ENCODE data around the gene SPATS2L.

SPATS2L gene

DNA sequence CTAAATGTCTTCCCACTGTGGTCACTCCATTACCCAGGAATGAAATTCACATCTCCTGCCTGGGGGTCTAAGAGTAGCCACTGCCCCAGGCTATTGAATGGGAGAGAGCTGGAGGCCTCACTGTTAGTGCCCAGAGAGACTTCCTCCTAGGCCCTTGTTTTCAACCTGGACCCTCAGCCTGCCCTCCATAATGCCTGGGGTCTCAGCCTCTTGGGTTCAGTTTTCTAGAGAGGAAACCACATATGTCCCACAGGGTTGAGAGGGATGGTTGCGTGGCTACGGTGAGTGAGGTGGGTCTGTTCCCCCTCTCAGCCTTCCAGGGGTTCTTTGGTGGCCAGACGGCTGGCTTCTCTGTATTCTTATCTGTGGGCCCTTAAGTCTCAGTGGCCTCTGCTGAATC is 43.4 kb downstream of the SPATS2L start:
- DNase-seq = no peak
- Histone ChIP-seq H3K9me3 (replicated peaks; ENCODE audit: insufficient read depth, low read length) (no peaks in the 10 kb centered on the region), H3K4me2 (ENCODE audit: low read depth, low read length) (no peak overlapping the region), H3K9ac (ENCODE audit: low read length) (no peak overlapping the region), H3K4me3 (ENCODE audit: low read length) (no peak overlapping the region), H3K79me2 (ENCODE audit: low read length) (peaks cover 81% of the 10 kb centered on the region), H2AFZ (ENCODE audit: low read length) (no peak overlapping the region), H3K9me2 (replicated peaks; ENCODE audit: insufficient read depth, low read length) (no peaks in the 10 kb centered on the region), H3K4me1 (ENCODE audit: low read length) (0 out of 2 replicates have a peak, but pooled peaks cover 3% of the 10 kb centered on the region), H3K27me3 (replicated peaks; ENCODE audit: insufficient read depth, low read length) (no peaks in the 10 kb centered on the region), H3F3A (ENCODE audit: insufficient read depth, low read length) (no peaks in the 10 kb centered on the region), H3K27ac (ENCODE audit: low read length) (no peak overlapping the region), H3K36me3 (replicated peaks; ENCODE audit: insufficient read depth, low read length) (no peaks in the 10 kb centered on the region; the same call in 1 of the 2 replicates), H4K20me1 (ENCODE audit: insufficient read depth, low read length) (no peaks in the 10 kb centered on the region)
- TF ChIP-seq, protein P1, sequence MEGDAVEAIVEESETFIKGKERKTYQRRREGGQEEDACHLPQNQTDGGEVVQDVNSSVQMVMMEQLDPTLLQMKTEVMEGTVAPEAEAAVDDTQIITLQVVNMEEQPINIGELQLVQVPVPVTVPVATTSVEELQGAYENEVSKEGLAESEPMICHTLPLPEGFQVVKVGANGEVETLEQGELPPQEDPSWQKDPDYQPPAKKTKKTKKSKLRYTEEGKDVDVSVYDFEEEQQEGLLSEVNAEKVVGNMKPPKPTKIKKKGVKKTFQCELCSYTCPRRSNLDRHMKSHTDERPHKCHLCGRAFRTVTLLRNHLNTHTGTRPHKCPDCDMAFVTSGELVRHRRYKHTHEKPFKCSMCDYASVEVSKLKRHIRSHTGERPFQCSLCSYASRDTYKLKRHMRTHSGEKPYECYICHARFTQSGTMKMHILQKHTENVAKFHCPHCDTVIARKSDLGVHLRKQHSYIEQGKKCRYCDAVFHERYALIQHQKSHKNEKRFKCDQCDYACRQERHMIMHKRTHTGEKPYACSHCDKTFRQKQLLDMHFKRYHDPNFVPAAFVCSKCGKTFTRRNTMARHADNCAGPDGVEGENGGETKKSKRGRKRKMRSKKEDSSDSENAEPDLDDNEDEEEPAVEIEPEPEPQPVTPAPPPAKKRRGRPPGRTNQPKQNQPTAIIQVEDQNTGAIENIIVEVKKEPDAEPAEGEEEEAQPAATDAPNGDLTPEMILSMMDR (IDR thresholded peaks at IDR 0.05; ENCODE audit: low read length) = no peak
- no peak for TF ChIP-seq EZH2phosphoT487 (IDR thresholded peaks at IDR 0.05; ENCODE audit: low read length)
- TF ChIP-seq EZH2 (optimal IDR thresholded peaks at IDR 0.05; ENCODE audit: low read depth, low read length) = no peak

DNA sequence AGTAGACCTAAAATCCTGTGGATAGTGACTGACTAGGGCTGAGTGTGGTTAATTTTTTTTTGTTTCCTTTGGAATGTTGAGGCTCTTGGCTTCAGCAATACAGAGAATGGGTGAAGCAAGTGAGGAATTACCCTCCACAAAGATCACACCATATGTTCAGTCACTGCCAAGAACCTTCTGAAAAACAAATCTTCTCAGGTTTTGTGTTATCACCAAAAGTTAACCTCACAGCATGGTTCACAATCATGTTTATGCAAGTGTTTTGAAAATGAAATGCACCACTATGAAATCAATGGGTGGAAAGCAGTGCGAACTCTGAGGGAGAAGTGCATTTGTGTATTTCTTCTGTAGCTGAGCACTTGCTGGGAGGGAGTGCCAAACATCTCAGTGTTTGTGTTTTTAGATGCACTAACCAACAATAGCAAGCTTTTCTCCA is 44.4 kb downstream of the SPATS2L start:
- Histone ChIP-seq H3K36me3 (replicated peaks; ENCODE audit: insufficient read depth, low read length) (no peaks in the 10 kb centered on the region; the same call in 1 of the 2 replicates), H3K4me2 (ENCODE audit: low read depth, low read length) (no peak overlapping the region), H3K27me3 (replicated peaks; ENCODE audit: insufficient read depth, low read length) (no peaks in the 10 kb centered on the region), H3K4me3 (ENCODE audit: low read length) (no peak overlapping the region), H3K79me2 (ENCODE audit: low read length) (peaks cover 81% of the 10 kb centered on the region), H3K9me3 (replicated peaks; ENCODE audit: insufficient read depth, low read length) (no peaks in the 10 kb centered on the region), H3K27ac (ENCODE audit: low read length) (no peak overlapping the region), H3K9me2 (replicated peaks; ENCODE audit: insufficient read depth, low read length) (no peaks in the 10 kb centered on the region), H3F3A (ENCODE audit: insufficient read depth, low read length) (no peaks in the 10 kb centered on the region), H2AFZ (ENCODE audit: low read length) (no peak overlapping the region), H3K9ac (ENCODE audit: low read length) (no peak overlapping the region), H4K20me1 (ENCODE audit: insufficient read depth, low read length) (no peaks in the 10 kb centered on the region), H3K4me1 (ENCODE audit: low read length) (0 out of 2 replicates have a peak, but pooled peaks cover 3% of the 10 kb centered on the region)
- DNase-seq = no peak
- TF ChIP-seq EZH2 (optimal IDR thresholded peaks at IDR 0.05; ENCODE audit: low read depth, low read length) (no peak), EZH2phosphoT487 (IDR thresholded peaks at IDR 0.05; ENCODE audit: low read length) (no peak)
- TF ChIP-seq, protein P1 (IDR thresholded peaks at IDR 0.05; ENCODE audit: low read length) = no peak

DNA sequence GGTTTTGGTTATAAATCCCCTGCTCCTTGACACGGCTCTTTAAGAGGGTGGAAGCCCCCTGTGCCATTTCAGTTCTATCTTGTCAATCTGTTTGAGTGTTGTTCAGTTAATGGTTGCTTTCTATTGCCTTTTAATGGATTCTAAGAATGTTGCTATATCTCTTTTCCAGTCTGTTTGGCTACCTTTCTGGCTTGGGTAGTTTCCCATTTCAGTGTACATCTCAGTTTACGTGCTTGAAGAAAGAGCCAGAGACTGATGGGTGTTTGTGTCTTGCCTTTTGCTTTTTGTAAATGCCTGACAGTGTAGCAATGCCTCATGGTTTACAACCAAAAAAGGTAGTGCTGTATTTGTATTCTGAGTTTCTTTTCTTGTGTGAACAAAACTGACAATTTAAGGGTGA is 45.3 kb downstream of the SPATS2L start:
- Histone ChIP-seq H3K27me3 (replicated peaks; ENCODE audit: insufficient read depth, low read length) (no peaks in the 10 kb centered on the region), H3K79me2 (ENCODE audit: low read length) (peaks cover 80% of the 10 kb centered on the region), H2AFZ (ENCODE audit: low read length) (no peak overlapping the region), H3K9ac (ENCODE audit: low read length) (no peak overlapping the region), H3K4me3 (ENCODE audit: low read length) (no peak overlapping the region), H3F3A (ENCODE audit: insufficient read depth, low read length) (no peaks in the 10 kb centered on the region), H4K20me1 (ENCODE audit: insufficient read depth, low read length) (no peaks in the 10 kb centered on the region), H3K9me3 (replicated peaks; ENCODE audit: insufficient read depth, low read length) (no peaks in the 10 kb centered on the region), H3K4me2 (ENCODE audit: low read depth, low read length) (no peak overlapping the region), H3K27ac (ENCODE audit: low read length) (no peak overlapping the region), H3K9me2 (replicated peaks; ENCODE audit: insufficient read depth, low read length) (no peaks in the 10 kb centered on the region), H3K36me3 (replicated peaks; ENCODE audit: insufficient read depth, low read length) (no peaks in the 10 kb centered on the region; the same call in 1 of the 2 replicates), H3K4me1 (ENCODE audit: low read length) (0 out of 2 replicates have a peak, but pooled peaks cover 3% of the 10 kb centered on the region)
- no peak for TF ChIP-seq EZH2phosphoT487 (IDR thresholded peaks at IDR 0.05; ENCODE audit: low read length)
- TF ChIP-seq, protein P1 (IDR thresholded peaks at IDR 0.05; ENCODE audit: low read length) = no peak
- TF ChIP-seq EZH2 (optimal IDR thresholded peaks at IDR 0.05; ENCODE audit: low read depth, low read length) = no peak
- no peak for DNase-seq

Measured in MM.1S (cell line).